Measurements from ENCODE around the gene CISD1. TPM values are rescaled to one million over a fixed set of nuclear protein-coding genes. Genes with fewer than 3 reads are reported as not detected.

The CISD1 gene
- total RNA-seq, 1 donor from 2014 or later = 24.5 TPM

DNA sequence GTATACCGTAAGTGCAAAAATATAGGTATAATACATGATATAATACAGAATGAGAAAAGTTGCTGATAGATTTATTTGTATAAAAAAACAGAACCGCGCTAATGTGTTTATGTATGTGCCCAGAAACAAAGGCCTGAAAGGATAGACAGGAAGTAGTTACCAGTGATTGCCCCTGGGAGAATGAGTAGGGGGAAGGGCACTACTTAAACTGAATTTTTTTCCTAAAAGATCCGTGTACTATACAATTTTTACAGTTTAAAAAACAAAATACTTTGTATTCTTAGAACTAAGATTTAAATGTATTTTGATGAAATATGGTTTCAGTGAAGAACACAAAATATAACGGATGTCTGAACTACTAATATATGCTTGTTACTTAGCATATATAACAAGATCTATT is 4.2 kb upstream of the CISD1 start:
- no peak overlapping the region for H3K27ac ChIP-seq
- TF ChIP-seq, protein P1, sequence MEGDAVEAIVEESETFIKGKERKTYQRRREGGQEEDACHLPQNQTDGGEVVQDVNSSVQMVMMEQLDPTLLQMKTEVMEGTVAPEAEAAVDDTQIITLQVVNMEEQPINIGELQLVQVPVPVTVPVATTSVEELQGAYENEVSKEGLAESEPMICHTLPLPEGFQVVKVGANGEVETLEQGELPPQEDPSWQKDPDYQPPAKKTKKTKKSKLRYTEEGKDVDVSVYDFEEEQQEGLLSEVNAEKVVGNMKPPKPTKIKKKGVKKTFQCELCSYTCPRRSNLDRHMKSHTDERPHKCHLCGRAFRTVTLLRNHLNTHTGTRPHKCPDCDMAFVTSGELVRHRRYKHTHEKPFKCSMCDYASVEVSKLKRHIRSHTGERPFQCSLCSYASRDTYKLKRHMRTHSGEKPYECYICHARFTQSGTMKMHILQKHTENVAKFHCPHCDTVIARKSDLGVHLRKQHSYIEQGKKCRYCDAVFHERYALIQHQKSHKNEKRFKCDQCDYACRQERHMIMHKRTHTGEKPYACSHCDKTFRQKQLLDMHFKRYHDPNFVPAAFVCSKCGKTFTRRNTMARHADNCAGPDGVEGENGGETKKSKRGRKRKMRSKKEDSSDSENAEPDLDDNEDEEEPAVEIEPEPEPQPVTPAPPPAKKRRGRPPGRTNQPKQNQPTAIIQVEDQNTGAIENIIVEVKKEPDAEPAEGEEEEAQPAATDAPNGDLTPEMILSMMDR (IDR thresholded peaks at IDR 0.05) = no peak

DNA sequence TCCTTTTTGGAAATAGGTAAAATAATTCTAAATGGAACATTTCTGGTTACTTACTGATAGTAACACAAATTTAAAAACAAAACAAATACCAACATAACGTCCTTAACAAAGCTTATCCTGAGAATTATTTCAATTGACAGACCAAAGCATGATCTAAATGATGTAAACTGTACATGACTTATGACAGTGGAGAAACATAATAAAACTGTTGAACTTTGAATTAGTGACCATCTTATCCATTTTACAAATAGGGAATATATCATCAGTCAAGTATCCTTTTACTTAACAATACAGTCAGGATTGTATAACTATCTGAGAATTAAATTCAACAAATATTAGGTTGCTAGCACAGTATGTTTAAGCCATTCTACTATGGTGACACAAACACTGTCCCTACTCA is 3.7 kb upstream of the CISD1 start:
- Histone ChIP-seq H3K36me3 (no peaks in the 10 kb centered on the region), H3K4me3 (no peak overlapping the region), H3K9me3 (no peaks in the 10 kb centered on the region), H3K27me3 (ENCODE audit: low read depth) (no peaks in the 10 kb centered on the region), H3K27ac (no peak overlapping the region), H3K4me1 (peaks cover 27% of the 10 kb centered on the region)
- TF ChIP-seq, protein P1 (IDR thresholded peaks at IDR 0.05) = no peak
- ATAC-seq (no peak), DNase-seq (no peak)
- intact Hi-C loops (cut with DNase I) = no loop called here

More for the DNA sequence above, 4.2 kb upstream of the CISD1 start:
- ATAC-seq = no peak
- H3K36me3 ChIP-seq = no peaks in the 10 kb centered on the region
- no peaks in the 10 kb centered on the region for H3K27me3 ChIP-seq (ENCODE audit: low read depth)
- H3K4me1 ChIP-seq = peaks cover 24% of the 10 kb centered on the region
- no peaks in the 10 kb centered on the region for H3K9me3 ChIP-seq
- no peak overlapping the region for H3K4me3 ChIP-seq
- intact Hi-C loops (cut with DNase I) = no loop called here
- DNase-seq = no peak

DNA sequence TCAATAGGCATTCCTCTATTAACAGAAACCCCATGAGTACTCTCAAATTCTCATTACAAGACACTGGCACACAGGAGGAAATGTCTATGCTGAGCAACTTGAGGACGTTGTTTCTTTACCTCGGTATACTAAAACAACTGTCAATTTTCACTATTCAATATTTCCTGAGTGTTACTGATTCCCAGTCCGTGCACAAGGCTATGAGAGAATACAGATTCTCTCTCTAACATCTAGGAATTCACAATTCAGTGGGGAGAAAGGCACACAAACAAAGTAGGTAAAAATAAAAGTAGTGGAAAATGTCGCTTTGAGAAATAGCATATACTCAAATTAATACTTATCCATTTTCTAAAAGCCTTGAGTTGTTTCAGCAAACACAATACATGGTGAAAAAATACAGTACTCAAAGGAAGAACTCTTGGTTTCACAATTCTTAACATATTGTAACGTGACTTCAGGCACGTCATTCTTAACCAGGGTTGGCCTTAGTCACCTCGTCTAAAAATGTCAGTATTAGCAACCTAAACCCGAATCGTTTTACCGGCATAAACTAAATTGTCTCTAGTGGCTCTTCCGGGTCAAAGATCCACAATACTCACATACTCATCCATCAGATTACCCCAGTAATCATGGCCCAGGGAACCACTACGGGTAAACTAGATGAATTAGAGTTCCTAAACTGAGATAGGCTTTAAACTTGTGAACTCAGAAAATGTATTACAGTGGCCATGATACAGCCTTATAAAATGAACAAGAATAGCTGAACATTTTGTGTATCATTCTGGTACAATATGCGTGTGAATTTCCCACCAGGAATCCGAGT is 2.7 kb upstream of the CISD1 start:
- no peaks in the 10 kb centered on the region for H3K36me3 ChIP-seq
- peak overlapping the region; percentile 98 for H3K27ac ChIP-seq
- peaks cover 27% of the 10 kb centered on the region for H3K4me1 ChIP-seq
- ATAC-seq = no peak
- intact Hi-C loops (cut with DNase I) = no loop called here
- TF ChIP-seq, protein P1 (IDR thresholded peaks at IDR 0.05) = no peak
- no peaks in the 10 kb centered on the region for H3K27me3 ChIP-seq (ENCODE audit: low read depth)
- DNase-seq = no peak
- no peaks in the 10 kb centered on the region for H3K9me3 ChIP-seq
- H3K4me3 ChIP-seq = peak overlapping the region; percentile 65

DNA sequence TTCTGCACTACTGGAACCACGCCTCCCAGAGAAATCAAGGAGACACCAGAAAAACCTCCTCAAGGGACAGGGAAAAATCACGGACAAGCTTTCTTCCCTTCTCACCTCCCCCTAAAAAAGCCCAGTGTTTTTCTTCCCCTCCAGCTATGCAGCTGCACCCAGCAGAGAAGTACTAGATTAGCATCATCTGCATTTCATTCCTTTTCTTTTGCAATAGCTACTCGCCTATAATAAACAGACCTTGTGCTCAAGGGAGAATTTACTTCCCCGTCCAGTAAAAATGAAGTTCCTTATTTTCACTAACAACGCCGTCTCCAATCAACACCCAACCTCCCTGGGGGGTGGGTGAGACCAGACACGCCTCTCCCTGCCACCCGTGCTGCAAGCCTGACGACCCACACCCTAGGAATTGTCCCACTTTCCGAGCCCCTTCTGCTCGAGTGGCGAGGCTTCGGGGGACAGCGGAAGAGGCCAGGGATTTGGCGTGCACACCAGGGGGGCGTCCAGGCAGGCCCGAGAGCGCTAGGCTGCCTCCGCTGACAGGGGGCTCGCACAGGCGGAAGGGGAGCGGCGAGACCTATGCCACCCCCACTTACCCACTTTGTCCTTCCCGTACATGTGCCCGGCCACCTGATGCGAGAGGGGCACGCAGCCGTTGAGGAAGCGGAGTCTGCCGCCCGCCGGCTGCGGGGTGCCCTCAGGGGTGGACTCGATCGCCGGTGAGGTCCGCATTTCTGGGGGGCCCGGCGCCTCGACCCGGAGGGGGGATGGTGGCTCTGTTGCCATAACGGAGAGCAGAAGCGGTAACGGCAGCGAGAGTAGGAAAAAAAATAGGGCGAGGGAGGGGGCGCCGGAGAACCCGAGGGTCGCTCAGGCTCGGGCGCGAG is 1.9 kb upstream of the CISD1 start:
- intact Hi-C loops (cut with DNase I) = no loop called here
- TF ChIP-seq, protein P1 (IDR thresholded peaks at IDR 0.05) = no peak
- Histone ChIP-seq H3K27me3 (ENCODE audit: low read depth) (no peaks in the 10 kb centered on the region), H3K4me1 (peaks cover 27% of the 10 kb centered on the region), H3K27ac (peak overlapping the region; percentile 98), H3K36me3 (no peaks in the 10 kb centered on the region), H3K9me3 (no peaks in the 10 kb centered on the region), H3K4me3 (peak overlapping the region; percentile 65)
- peak; percentile 79 for DNase-seq
- ATAC-seq = peak; percentile 33 to 64

DNA sequence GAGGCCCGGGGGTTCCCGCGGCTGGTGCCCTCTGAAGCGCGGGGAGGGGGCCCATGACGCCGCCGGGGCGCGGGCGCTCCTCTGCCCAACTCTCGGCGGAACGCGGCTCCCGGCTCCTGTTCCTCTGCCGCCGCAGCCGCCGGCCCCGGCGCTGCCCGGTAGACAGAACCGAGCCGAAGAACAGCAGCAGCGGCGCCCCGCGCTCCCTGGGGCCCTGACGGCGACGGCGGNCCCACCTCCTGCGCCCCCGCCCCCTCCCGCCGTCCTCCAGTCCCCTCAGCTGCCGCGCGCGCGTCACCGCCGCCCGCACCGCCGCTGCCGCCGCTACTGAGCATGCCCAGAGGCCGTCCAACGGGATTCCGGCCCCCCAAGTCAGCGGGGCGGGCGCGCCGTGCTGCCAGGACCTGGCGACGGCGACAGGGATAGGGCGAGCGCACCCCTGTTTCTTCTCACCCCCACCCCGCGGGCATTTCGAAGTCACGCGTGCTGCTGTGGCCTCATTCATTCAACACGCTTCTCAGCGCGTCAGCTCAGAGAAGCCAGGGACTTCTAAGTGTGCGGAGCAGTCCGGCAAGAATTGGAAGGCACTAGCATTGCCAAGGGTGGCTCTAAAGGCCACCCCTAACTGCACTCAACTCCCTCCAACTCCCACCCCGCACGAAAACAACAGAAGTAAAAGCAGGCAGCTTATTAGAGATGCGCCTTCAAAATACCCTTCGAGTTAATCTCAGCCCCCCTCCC is 1.1 kb upstream of the CISD1 start, which contains the start of gene IPMK:
TSS of gene IPMK (minus strand) at position 182 of the 741 bp plus-strand sequence. CDS start 283 bp downstream, outside the sequence.
- H3K9me3 ChIP-seq = no peaks in the 10 kb centered on the region
- H3K27me3 ChIP-seq (ENCODE audit: low read depth) = no peaks in the 10 kb centered on the region
- peak within 1 kb of the TSS; percentile 98 for H3K27ac ChIP-seq
- TF ChIP-seq, protein P1 (IDR thresholded peaks at IDR 0.05) = no peak
- intact Hi-C loops (cut with DNase I) = no loop called here
- ATAC-seq (peak; percentile 90 to 94), DNase-seq (peak; percentile 97)
- H3K4me3 ChIP-seq = peak within 1 kb of the TSS; percentile 65
- peaks cover 27% of the 10 kb centered on the region for H3K4me1 ChIP-seq
- H3K36me3 ChIP-seq = no peaks in the 10 kb centered on the region

Data from lower lobe of right lung (tissue), 2 donors.